GM06990 (cell line): Measurements from ENCODE around the gene CD248.

ENCODE experiments used
- DNase-seq: peaks from one replicate; pipeline ENCODE4 v3.0.0-alpha.2; 2011; ENCODE audit not compliant: insufficient read length; ENCODE audit errors: extremely low read depth
- H3K27me3 ChIP-seq: replicated peaks from 2 replicates; pipeline ENCODE4 v1.6.0; 2011; ENCODE audit warnings: low read length; ENCODE audit not compliant: control insufficient read depth, insufficient read depth
- H3K36me3 ChIP-seq: 2 replicates; pipeline ENCODE4 v1.5.1; 2011; ENCODE audit warnings: low read length; ENCODE audit not compliant: control insufficient read depth, insufficient read depth
- H3K4me3 ChIP-seq: replicated peaks from 2 replicates; pipeline ENCODE4 v1.5.1; 2011; ENCODE audit warnings: low read depth, mild to moderate bottlenecking, control low read depth, low read length
- CTCF ChIP-seq: IDR thresholded peaks from 2 replicates; pipeline ENCODE4 v1.5.1; 2011; ENCODE audit warnings: low read length, control low read depth, mild to moderate bottlenecking, inconsistent platforms; ENCODE audit not compliant: insufficient read depth, poor library complexity, severe bottlenecking

Gene CD248

GRCh38 chr11:66316849-66317251 lies at the start of gene CD248:
CD248 (minus strand) TSS chr11:66317044; CDS start chr11:66317027, 17 bp downstream.
- no peak for TF ChIP-seq CTCF
- Histone ChIP-seq H3K27me3 (no peaks in the 10 kb centered on the region; the same call in 1 of the 2 replicates), H3K36me3 (no peaks in the 10 kb centered on the region), H3K4me3 (no peak within 1 kb of the TSS)
- DNase-seq = no peak

GRCh38 chr11:66365711-66366619 lies 49.1 kb upstream of the CD248 start:
- no peak for DNase-seq
- no peaks in the 10 kb centered on the region for H3K27me3 ChIP-seq
- H3K36me3 ChIP-seq = peaks cover 8% of the 10 kb centered on the region
- no peak for TF ChIP-seq CTCF
- H3K4me3 ChIP-seq = no peak overlapping the region

GRCh38 chr11:66365166-66365565 lies 48.3 kb upstream of the CD248 start:
- H3K36me3 ChIP-seq = peaks cover 8% of the 10 kb centered on the region
- H3K27me3 ChIP-seq = no peaks in the 10 kb centered on the region
- no peak overlapping the region for H3K4me3 ChIP-seq
- no peak for DNase-seq
- TF ChIP-seq CTCF = no peak

- DNase-seq = no peak
- H3K27me3 ChIP-seq = no peaks in the 10 kb centered on the region
- no peak overlapping the region for H3K4me3 ChIP-seq
- peak; percentile 94 for TF ChIP-seq CTCF
- peaks cover 6% of the 10 kb centered on the region for H3K36me3 ChIP-seq
These were observed 47.1 kb upstream of the CD248 start for GRCh38 chr11:66363805-66364535.

- no peak for DNase-seq
- Histone ChIP-seq H3K4me3 (no peak overlapping the region), H3K27me3 (no peaks in the 10 kb centered on the region), H3K36me3 (peaks cover 2% of the 10 kb centered on the region)
- no peak for TF ChIP-seq CTCF
These were observed 46.4 kb upstream of the CD248 start for GRCh38 chr11:66363187-66363601.
